ENCODE results near the gene CCDC61.

The CCDC61 gene

GRCh38 chr19:46040125-46040524 lies 44.9 kb downstream of the CCDC61 start:
- DNase-seq (ENCODE audit: low read depth) = no peak

- peak; percentile 67 for DNase-seq (ENCODE audit: low read depth)
Measured at GRCh38 chr19:46040952-46041500, 45.8 kb downstream of the CCDC61 start, which contains the start of gene IGFL4. Gene IGFL4, minus strand, starts transcription at chr19:46041002. Its CDS starts 40 bp downstream, at chr19:46040962.

DNA sequence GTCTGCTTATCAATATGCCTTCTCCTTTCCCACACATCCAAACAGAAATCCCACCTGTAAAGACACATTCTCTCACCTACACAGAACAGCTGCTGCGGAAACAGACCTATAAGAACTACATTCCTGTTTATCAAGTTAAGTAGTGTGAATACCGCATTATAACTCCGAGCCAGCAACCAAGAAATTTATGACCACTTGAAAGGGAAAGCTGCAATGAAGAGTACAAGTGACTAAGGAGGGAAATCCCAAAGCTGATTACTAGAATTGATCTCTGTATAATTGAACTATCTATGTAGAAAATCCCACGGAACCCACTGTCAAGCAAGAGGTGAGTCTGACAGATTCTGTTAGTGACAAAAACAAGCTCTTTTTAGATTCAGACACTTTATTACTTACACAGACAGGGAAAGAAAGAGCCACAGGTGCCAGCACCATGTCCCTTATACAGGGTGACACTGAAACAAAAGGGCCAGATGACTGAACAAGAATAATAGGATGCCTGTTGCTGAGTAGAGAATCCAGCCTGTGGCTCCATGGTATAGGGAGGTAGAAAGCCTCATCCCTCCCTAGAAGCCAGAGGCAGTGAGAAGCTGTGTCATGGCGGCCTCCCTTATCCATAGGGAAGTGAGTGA lies 47.1 kb downstream of the CCDC61 start:
- no peak for DNase-seq (ENCODE audit: low read depth)

DNA sequence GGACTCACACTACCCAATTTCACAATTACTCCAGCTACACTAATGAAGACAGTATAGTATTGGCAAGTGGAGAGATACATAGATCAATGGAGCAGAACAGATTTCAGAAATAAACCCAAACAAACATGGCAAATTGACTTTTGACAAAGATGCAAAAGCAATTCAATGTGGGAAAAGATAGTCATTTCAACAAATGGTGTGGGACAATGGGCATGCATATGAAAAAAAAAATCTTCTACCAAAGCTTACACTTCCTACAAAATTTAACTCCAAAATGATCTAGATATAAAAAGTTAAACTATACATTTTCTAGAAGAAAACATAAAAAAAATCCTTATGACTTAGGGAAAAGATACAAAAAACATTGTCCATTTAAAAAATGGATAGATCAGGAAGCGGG lies 48.3 kb downstream of the CCDC61 start:
- DNase-seq (ENCODE audit: low read depth) = no peak

- no peak for DNase-seq (ENCODE audit: low read depth)
Measured at GRCh38 chr19:46049597-46049996, 54.3 kb downstream of the CCDC61 start.

DNA sequence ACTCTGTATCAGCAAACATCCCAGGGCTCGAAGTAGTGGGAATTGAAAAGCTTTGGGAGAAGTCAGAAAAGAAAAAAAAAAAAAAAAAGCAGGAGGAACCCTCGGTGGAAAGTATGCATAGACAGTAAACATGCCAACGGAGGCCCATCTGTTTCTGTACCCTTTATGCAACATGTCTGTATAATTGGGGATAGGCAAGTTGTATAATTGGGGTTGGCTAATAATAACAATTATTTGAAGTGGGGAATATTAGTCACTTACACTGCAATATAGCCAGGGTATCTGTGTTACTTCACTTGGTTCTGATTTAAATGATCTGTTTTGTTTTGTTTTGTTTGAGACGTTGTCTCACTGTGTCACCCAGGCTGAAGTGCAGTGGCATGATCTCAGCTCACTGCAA lies 57.6 kb downstream of the CCDC61 start:
- no peak for DNase-seq (ENCODE audit: low read depth)

DNA sequence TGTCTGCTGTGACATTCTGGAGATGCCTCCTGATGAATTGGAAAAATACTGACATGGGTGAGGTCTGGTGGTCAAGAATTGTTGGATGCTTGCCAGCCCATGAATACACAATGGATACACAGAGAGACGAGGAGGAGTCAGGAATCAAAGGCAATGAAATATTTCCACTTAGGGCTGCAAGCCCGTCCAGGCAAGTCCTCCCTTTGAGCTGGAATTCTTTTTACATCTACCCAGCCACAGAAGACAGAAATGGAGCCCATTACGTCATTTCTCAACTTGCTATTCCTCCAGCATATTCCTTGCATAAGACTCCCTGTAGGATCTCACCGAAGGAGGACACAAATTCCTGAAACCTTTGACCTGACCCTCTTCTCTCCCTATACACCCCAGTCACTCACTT lies 61.3 kb downstream of the CCDC61 start:
- peak; percentile 21 for DNase-seq (ENCODE audit: low read depth)

DNA sequence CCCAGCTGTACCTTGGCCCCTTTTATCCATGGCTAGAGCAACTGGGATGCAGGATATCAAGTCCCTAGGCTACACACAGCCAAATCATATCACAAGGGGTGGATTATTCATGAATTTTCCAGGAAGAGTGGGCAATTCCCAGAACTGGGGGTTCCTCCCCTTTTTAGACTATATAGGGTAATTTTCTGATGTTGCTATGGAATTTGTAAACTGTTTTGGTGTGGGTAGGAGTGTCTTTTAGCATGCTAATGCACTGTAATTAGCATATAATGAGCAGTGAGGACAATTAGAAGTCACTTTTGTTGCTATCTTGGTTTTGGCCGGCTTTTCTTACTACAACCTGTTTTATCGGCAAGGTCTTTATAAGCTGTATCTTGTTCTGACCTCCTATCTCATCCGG lies 63.5 kb downstream of the CCDC61 start:
- no peak for DNase-seq (ENCODE audit: low read depth)

DNA sequence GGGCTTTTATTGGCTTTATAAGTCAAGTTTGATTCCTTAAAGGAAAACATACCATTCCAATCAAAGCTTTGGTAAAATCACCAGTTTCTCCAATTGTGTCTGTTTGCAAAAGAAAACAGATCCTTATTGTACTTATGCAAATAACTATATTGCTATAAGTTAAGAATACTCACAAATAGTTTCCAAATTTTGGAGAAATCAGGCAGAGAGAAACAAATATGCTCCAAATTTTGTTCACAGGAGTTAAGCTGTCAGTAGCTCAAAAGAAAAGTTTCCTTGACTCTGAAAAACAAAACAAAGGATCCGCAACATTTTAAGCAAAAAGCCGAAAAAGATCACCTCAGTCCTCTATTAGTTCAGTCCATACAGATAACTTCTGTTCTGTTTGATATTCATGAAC lies 64.7 kb downstream of the CCDC61 start:
- DNase-seq (ENCODE audit: low read depth) = no peak

DNA sequence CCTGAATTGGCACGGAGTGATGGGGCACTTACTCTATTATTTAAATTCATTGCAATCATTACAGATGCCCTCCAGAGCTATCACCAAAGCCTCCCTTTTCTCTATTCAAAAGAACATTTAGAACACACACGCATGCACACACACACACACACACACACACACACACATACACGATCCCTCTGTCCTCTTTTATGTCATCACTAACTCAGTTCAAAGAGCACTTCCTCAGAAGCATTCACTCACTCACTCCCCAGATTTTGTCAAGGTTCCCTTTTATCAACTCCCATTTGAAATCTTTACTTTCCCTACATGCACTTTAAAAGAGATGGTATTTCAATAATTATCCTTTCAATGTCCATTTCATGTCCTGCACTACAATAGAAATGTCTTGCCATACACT lies 67.9 kb downstream of the CCDC61 start:
- no peak for DNase-seq (ENCODE audit: low read depth)

DNA sequence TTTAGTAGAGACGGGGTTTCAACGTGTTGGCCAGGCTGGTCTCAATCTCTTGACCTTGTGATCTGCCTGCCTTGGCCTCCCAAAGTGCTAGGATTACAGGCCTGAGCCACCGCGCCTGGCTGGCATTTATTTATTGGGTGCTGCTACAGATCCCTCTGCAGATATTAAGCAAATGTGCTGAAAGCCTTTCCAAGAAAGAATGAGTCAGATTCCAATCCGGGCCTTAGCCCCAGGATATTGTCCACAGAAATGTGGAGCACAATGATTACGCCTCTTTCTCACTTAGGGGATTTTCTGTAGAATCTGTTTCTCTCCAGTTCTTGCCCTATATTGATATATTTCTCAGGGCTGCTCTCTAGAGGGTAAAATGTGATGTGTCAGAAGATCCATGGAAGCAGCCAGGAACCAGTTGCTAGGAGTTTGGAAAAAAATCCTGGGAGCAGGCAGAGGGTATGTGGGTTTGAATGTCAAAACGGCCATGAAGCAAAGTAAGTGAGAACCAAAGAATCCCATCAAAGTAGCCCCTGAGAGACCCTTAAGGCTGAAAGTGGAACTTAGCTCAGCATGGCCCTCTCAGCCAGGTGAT lies 70.3 kb downstream of the CCDC61 start:
- peak; percentile 78 for DNase-seq (ENCODE audit: low read depth)

GRCh38 chr19:46066471-46066870 lies 71.2 kb downstream of the CCDC61 start:
- DNase-seq (ENCODE audit: low read depth) = no peak

DNA sequence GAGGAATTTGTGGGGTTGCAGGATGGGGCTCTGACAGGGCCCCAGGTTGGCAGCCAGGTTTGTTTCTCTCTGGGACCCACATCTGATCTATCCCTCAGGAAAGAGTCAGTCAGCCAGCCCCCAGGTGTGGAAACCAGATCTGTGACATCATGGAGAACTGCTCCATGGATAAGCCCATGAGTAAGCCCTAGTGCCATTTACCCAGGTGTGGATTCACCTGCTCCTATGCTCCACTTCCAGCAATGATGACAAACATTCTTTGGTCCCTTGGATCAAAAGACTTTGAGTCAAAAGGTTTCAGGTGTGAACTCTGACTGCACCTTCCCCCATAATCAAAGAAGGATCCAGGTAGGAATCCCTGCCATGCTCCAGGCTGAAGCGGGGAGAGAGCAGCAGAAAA lies 72.4 kb downstream of the CCDC61 start:
- no peak for DNase-seq (ENCODE audit: low read depth)

Measured in amniotic epithelial cell (primary cell).